Progenitor cell of endocrine pancreas (in vitro differentiated cells): Measurements from ENCODE around the gene ANO2. TPM values are rescaled to one million over a fixed set of nuclear protein-coding genes. Genes with fewer than 3 reads are reported as not detected.

Source experiments
- DNase-seq: peaks from one replicate; pipeline ENCODE4 v3.0.0; 2021; ENCODE audit warnings: low spot score; ENCODE audit not compliant: unreplicated experiment
- H3K27ac Mint-ChIP-seq: 2 replicates; pipeline ENCODE4 v1.8.0; 2021; ENCODE audit warnings: mild to moderate bottlenecking, moderate library complexity, mixed read lengths
- H3K27me3 Mint-ChIP-seq: 2 replicates; pipeline ENCODE4 v1.8.0; 2021; ENCODE audit warnings: mixed read lengths
- H3K36me3 Mint-ChIP-seq: 2 replicates; pipeline ENCODE4 v1.8.0; 2022; ENCODE audit warnings: mixed read lengths; ENCODE audit not compliant: insufficient read depth
- H3K4me1 Mint-ChIP-seq: 2 replicates; pipeline ENCODE4 v1.8.0; 2021; ENCODE audit warnings: low read depth, mixed read lengths
- H3K4me3 Mint-ChIP-seq: 2 replicates; pipeline ENCODE4 v1.8.0; 2021; ENCODE audit warnings: low read depth, mild to moderate bottlenecking, moderate library complexity, mixed read lengths
- H3K9me3 Mint-ChIP-seq: 2 replicates; pipeline ENCODE4 v1.8.0; 2021; ENCODE audit warnings: low read depth, mixed read lengths
- CTCF ChIP-seq: fragments of 200-600 bp; sonication (generic); IDR thresholded peaks from one replicate; pipeline ENCODE4 v1.5.0; 2021; ENCODE audit warnings: antibody characterized with exemption, mild to moderate bottlenecking; ENCODE audit not compliant: unreplicated experiment
- total RNA-seq: library from RNA; stranded (reverse); gene quantifications from 2 replicates; pipeline ENCODE4 v1.2.1, GENCODE V29; 2021

The ANO2 gene
- total RNA-seq, 1 donor from 2014 or later: 2.8 TPM

- no peaks in the 10 kb centered on the region for H3K36me3 Mint-ChIP-seq
- H3K27ac Mint-ChIP-seq: no peak overlapping the region
- peaks cover 3% of the 10 kb centered on the region for H3K9me3 Mint-ChIP-seq
- DNase-seq: no peak
- H3K4me3 Mint-ChIP-seq: no peak overlapping the region
- H3K27me3 Mint-ChIP-seq: peaks cover 30% of the 10 kb centered on the region
- TF ChIP-seq CTCF: no peak
- peaks cover 7% of the 10 kb centered on the region for H3K4me1 Mint-ChIP-seq
Measured at GRCh38 chr12:5650829-5651461, 294.1 kb downstream of the ANO2 start.

- H3K4me3 Mint-ChIP-seq: no peak overlapping the region
- peaks cover 7% of the 10 kb centered on the region for H3K4me1 Mint-ChIP-seq
- no peak for TF ChIP-seq CTCF
Measured at GRCh38 chr12:5650281-5650680, 294.8 kb downstream of the ANO2 start.

DNA sequence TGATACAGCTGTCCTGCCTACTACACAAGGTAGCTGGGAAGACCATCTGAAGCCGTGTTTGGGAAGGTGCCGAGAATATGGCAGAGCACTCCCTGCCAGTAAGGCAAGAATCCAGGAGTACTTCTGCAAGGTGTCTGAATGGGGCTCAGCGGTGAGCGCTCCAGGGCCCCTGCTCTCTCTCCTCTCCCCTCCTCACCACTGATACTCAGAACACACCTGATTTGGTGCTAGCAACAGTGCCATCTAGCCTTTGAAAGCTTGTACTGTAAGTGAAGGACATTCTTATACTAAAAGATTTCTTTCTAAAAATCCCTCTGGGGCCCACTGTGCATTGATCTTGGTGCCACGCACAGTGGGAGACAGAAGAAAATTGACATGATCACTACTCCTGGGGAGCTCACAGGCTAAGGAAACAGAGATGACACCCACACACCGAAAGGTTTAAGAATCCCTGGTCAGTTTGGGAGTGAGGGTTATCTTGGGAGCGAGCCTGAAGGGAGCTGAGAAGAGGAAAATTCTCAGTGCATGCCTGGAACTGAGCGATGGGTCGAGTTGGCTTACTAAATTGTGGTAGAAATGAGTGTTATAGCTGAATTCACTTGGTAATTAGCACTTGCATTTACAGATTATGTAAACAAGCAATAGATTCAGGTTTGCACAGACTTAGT is 296.2 kb downstream of the ANO2 start:
- H3K27ac Mint-ChIP-seq: no peak overlapping the region
- H3K4me3 Mint-ChIP-seq: no peak overlapping the region
- peak; percentile 87 for TF ChIP-seq CTCF
- peaks cover 30% of the 10 kb centered on the region for H3K27me3 Mint-ChIP-seq
- peaks cover 3% of the 10 kb centered on the region for H3K9me3 Mint-ChIP-seq
- no peaks in the 10 kb centered on the region for H3K36me3 Mint-ChIP-seq
- DNase-seq: peak; percentile 43
- H3K4me1 Mint-ChIP-seq: peaks cover 7% of the 10 kb centered on the region

More at GRCh38 chr12:5650281-5650680, 294.8 kb downstream of the ANO2 start:
- Mint-ChIP-seq H3K27ac (no peak overlapping the region), H3K27me3 (peaks cover 30% of the 10 kb centered on the region), H3K9me3 (peaks cover 3% of the 10 kb centered on the region), H3K36me3 (no peaks in the 10 kb centered on the region)
- DNase-seq: no peak

GRCh38 chr12:5643266-5643665 is 301.8 kb downstream of the ANO2 start:
- no peaks in the 10 kb centered on the region for H3K9me3 Mint-ChIP-seq
- no peak overlapping the region for H3K4me3 Mint-ChIP-seq

GRCh38 chr12:5637698-5638097 is 307.4 kb downstream of the ANO2 start:
- H3K27me3 Mint-ChIP-seq: peaks cover 64% of the 10 kb centered on the region
- H3K36me3 Mint-ChIP-seq: no peaks in the 10 kb centered on the region
- no peak for DNase-seq
- no peaks in the 10 kb centered on the region for H3K9me3 Mint-ChIP-seq
- no peak overlapping the region for H3K4me3 Mint-ChIP-seq
- H3K4me1 Mint-ChIP-seq: peaks cover 9% of the 10 kb centered on the region
- no peak overlapping the region for H3K27ac Mint-ChIP-seq
- no peak for TF ChIP-seq CTCF

More at GRCh38 chr12:5643266-5643665, 301.8 kb downstream of the ANO2 start:
- H3K27ac Mint-ChIP-seq: no peak overlapping the region
- H3K36me3 Mint-ChIP-seq: no peaks in the 10 kb centered on the region
- TF ChIP-seq CTCF: no peak
- DNase-seq: no peak
- peaks cover 1% of the 10 kb centered on the region for H3K4me1 Mint-ChIP-seq
- H3K27me3 Mint-ChIP-seq: peaks cover 35% of the 10 kb centered on the region
